Bronchial smooth muscle cell (primary cell): ENCODE results near the gene KLHL9. TPM values are rescaled to one million over a fixed set of nuclear protein-coding genes. Genes with fewer than 3 reads are reported as not detected.

Source experiments
- total RNA-seq: library from RNA; depleted of rRNA; stranded (reverse); fragments of >200 nt; gene quantifications from 2 replicates; pipeline ENCODE4 v1.2.1, GENCODE V29; 2014

Gene KLHL9
- total RNA-seq: 28.8 and 35.0 TPM in 2 replicates

GRCh38 chr9:21334701-21335632 lies at the start of gene KLHL9:
Gene KLHL9, minus strand, starts transcription at chr9:21335404. Its CDS starts 545 bp downstream, at chr9:21334859.

GRCh38 chr9:21367957-21368356 lies 32.8 kb upstream of the KLHL9 start, which contains the start of gene IFNA13:
Gene IFNA13, minus strand, starts transcription at chr9:21368057. Its CDS starts 47 bp downstream, at chr9:21368010.

GRCh38 chr9:21350787-21351186 lies 15.6 kb upstream of the KLHL9 start, which contains the start of gene IFNA6:
Gene IFNA6, minus strand, starts transcription at chr9:21350887. Its CDS starts 0 bp downstream, at chr9:21350887.

GRCh38 chr9:21305213-21305612 lies 30.0 kb downstream of the KLHL9 start, which contains the start of gene IFNA5:
Gene IFNA5, minus strand, starts transcription at chr9:21305313. Its CDS starts 57 bp downstream, at chr9:21305256.

Other genes starting within 250 kb of the KLHL9 start
- 0.09 TPM in 1 of 2 replicates, not detected in the other for gene IFNW1, start 193.6 kb downstream of the KLHL9 start, total RNA-seq
- not detected in 2 replicates for gene IFNA21, start 168.7 kb downstream of the KLHL9 start, total RNA-seq
- not detected in 2 replicates for gene IFNA4, start 147.8 kb downstream of the KLHL9 start, total RNA-seq
- not detected in 2 replicates for gene IFNA7, start 133.2 kb downstream of the KLHL9 start, total RNA-seq
- not detected in 2 replicates for gene IFNA10, start 128.3 kb downstream of the KLHL9 start, total RNA-seq
- not detected in 2 replicates for gene IFNA16, start 118.1 kb downstream of the KLHL9 start, total RNA-seq
- gene IFNA17, start 107.2 kb downstream of the KLHL9 start, total RNA-seq: not detected in 2 replicates
- gene IFNA14, start 95.4 kb downstream of the KLHL9 start, total RNA-seq: not detected in 2 replicates
- gene IFNA5, start 30.1 kb downstream of the KLHL9 start, total RNA-seq: 0.09 and 0.16 TPM in 2 replicates
- not detected in 2 replicates for gene IFNA6, start 15.5 kb upstream of the KLHL9 start, total RNA-seq
- gene IFNA13, start 32.7 kb upstream of the KLHL9 start, total RNA-seq: not detected in 2 replicates
- not detected in 2 replicates for gene IFNA2, start 50.0 kb upstream of the KLHL9 start, total RNA-seq
- gene IFNA8, start 73.7 kb upstream of the KLHL9 start, total RNA-seq: not detected in 2 replicates
- not detected in 2 replicates for gene IFNA1, start 105.0 kb upstream of the KLHL9 start, total RNA-seq
- 1.5 and 3.8 TPM in 2 replicates for gene IFNE, start 146.9 kb upstream of the KLHL9 start, total RNA-seq